ENCODE data around the gene FBXO28. TPM values are rescaled to one million over a fixed set of nuclear protein-coding genes. Genes with fewer than 3 reads are reported as not detected.
A peak's percentile ranks its signal among the peaks of the same experiment; 100 is the strongest.
"Not testable (repeated sequence)": the region's sequence is repeated elsewhere in the genome, so short reads cannot be mapped to it uniquely, and the experiment has no call there.

Gene FBXO28
- total and polyA plus RNA-seq, 9 donors = 12.4 to 20.0 (median 15.9) TPM

GRCh38 chr1:224198572-224198971, 84.7 kb downstream of the FBXO28 start:
- Histone ChIP-seq H3K4me1 (ENCODE audit: control insufficient read depth, insufficient read depth, low read length) (peaks cover 3% of the 10 kb centered on the region), H3K27me3 (ENCODE audit: control insufficient read depth, insufficient read depth, low read length) (no peaks in the 10 kb centered on the region), H3K9me3 (replicated peaks; ENCODE audit: control insufficient read depth, low read depth, low read length) (no peaks in the 10 kb centered on the region), H3K4me3 (ENCODE audit: low read length) (no peak overlapping the region), H3K36me3 (ENCODE audit: control insufficient read depth, insufficient read depth, low read length) (peaks cover 7% of the 10 kb centered on the region), H3K27ac (ENCODE audit: low read length) (no peak overlapping the region)
- 82% methylated on average over 2 of the region's 4 CpGs for WGBS (ENCODE audit: insufficient coverage)
- DNase-seq = no peak

- no peaks in the 10 kb centered on the region for H3K9me3 ChIP-seq (replicated peaks; ENCODE audit: control insufficient read depth, low read depth, low read length)
- H3K36me3 ChIP-seq (ENCODE audit: control insufficient read depth, insufficient read depth, low read length) = no peaks in the 10 kb centered on the region
- H3K27ac ChIP-seq (ENCODE audit: low read length) = no peak overlapping the region
- H3K27me3 ChIP-seq (ENCODE audit: control insufficient read depth, insufficient read depth, low read length) = no peaks in the 10 kb centered on the region
- H3K4me1 ChIP-seq (ENCODE audit: control insufficient read depth, insufficient read depth, low read length) = peaks cover 4% of the 10 kb centered on the region
- DNase-seq = no peak
- no CpG with 5 or more reads among the region's 2 CpGs for WGBS (ENCODE audit: insufficient coverage)
- no peak overlapping the region for H3K4me3 ChIP-seq (ENCODE audit: low read length)
Measured at GRCh38 chr1:224199679-224200078, 85.8 kb downstream of the FBXO28 start.

- WGBS (ENCODE audit: insufficient coverage) = 71% methylated on average over 3 of the region's 5 CpGs
- no peak overlapping the region for H3K27ac ChIP-seq (ENCODE audit: low read length)
- no peak for DNase-seq
- H3K4me3 ChIP-seq (ENCODE audit: low read length) = no peak overlapping the region
- H3K9me3 ChIP-seq (replicated peaks; ENCODE audit: control insufficient read depth, low read depth, low read length) = no peaks in the 10 kb centered on the region
- no peaks in the 10 kb centered on the region for H3K36me3 ChIP-seq (ENCODE audit: control insufficient read depth, insufficient read depth, low read length)
- H3K4me1 ChIP-seq (ENCODE audit: control insufficient read depth, insufficient read depth, low read length) = peaks cover 9% of the 10 kb centered on the region
- H3K27me3 ChIP-seq (ENCODE audit: control insufficient read depth, insufficient read depth, low read length) = no peaks in the 10 kb centered on the region
Measured at GRCh38 chr1:224201383-224201782, 87.5 kb downstream of the FBXO28 start.

- Histone ChIP-seq H3K4me1 (ENCODE audit: control insufficient read depth, insufficient read depth, low read length) (peaks cover 9% of the 10 kb centered on the region), H3K27ac (ENCODE audit: low read length) (no peak overlapping the region), H3K36me3 (ENCODE audit: control insufficient read depth, insufficient read depth, low read length) (no peaks in the 10 kb centered on the region), H3K27me3 (ENCODE audit: control insufficient read depth, insufficient read depth, low read length) (no peaks in the 10 kb centered on the region), H3K9me3 (replicated peaks; ENCODE audit: control insufficient read depth, low read depth, low read length) (no peaks in the 10 kb centered on the region), H3K4me3 (ENCODE audit: low read length) (no peak overlapping the region)
- no peak for DNase-seq
- WGBS (ENCODE audit: insufficient coverage) = 93% methylated on average over 3 of the region's 4 CpGs
Measured at GRCh38 chr1:224201853-224202252, 87.9 kb downstream of the FBXO28 start.

GRCh38 chr1:224203243-224204016, 89.5 kb downstream of the FBXO28 start:
- no peak overlapping the region for H3K27ac ChIP-seq (ENCODE audit: low read length)
- H3K9me3 ChIP-seq (replicated peaks; ENCODE audit: control insufficient read depth, low read depth, low read length) = no peaks in the 10 kb centered on the region
- H3K27me3 ChIP-seq (ENCODE audit: control insufficient read depth, insufficient read depth, low read length) = no peaks in the 10 kb centered on the region
- WGBS (ENCODE audit: insufficient coverage) = no CpG with 5 or more reads among the region's 8 CpGs
- DNase-seq = peak; percentile 79
- H3K4me1 ChIP-seq (ENCODE audit: control insufficient read depth, insufficient read depth, low read length) = peaks cover 9% of the 10 kb centered on the region
- no peak overlapping the region for H3K4me3 ChIP-seq (ENCODE audit: low read length)
- no peaks in the 10 kb centered on the region for H3K36me3 ChIP-seq (ENCODE audit: control insufficient read depth, insufficient read depth, low read length)

- DNase-seq = peak; percentile 46
- 8% methylated on average over 2 of the region's 4 CpGs for WGBS (ENCODE audit: insufficient coverage)
- Histone ChIP-seq H3K27me3 (ENCODE audit: control insufficient read depth, insufficient read depth, low read length) (no peaks in the 10 kb centered on the region), H3K4me3 (ENCODE audit: low read length) (no peak overlapping the region), H3K27ac (ENCODE audit: low read length) (no peak overlapping the region), H3K9me3 (replicated peaks; ENCODE audit: control insufficient read depth, low read depth, low read length) (no peaks in the 10 kb centered on the region), H3K36me3 (ENCODE audit: control insufficient read depth, insufficient read depth, low read length) (no peaks in the 10 kb centered on the region), H3K4me1 (ENCODE audit: control insufficient read depth, insufficient read depth, low read length) (peaks cover 16% of the 10 kb centered on the region)
Measured at GRCh38 chr1:224205438-224205840, 91.5 kb downstream of the FBXO28 start.

- H3K4me3 ChIP-seq (ENCODE audit: low read length); DNase-seq; H3K27ac ChIP-seq (ENCODE audit: low read length); H3K27me3 ChIP-seq (ENCODE audit: control insufficient read depth, insufficient read depth, low read length); H3K9me3 ChIP-seq (replicated peaks; ENCODE audit: control insufficient read depth, low read depth, low read length); H3K36me3 ChIP-seq (ENCODE audit: control insufficient read depth, insufficient read depth, low read length): not testable (repeated sequence)
- WGBS (ENCODE audit: insufficient coverage) = 91% methylated on average over 2 of the region's 10 CpGs
- H3K4me1 ChIP-seq (ENCODE audit: control insufficient read depth, insufficient read depth, low read length) = peaks cover 16% of the 10 kb centered on the region
Measured at GRCh38 chr1:224205931-224206538, 92.1 kb downstream of the FBXO28 start.

GRCh38 chr1:224211206-224211962, 97.5 kb downstream of the FBXO28 start:
- Histone ChIP-seq H3K27me3 (ENCODE audit: control insufficient read depth, insufficient read depth, low read length) (no peaks in the 10 kb centered on the region), H3K27ac (ENCODE audit: low read length) (no peak overlapping the region), H3K9me3 (replicated peaks; ENCODE audit: control insufficient read depth, low read depth, low read length) (no peaks in the 10 kb centered on the region), H3K4me3 (ENCODE audit: low read length) (no peak overlapping the region), H3K4me1 (ENCODE audit: control insufficient read depth, insufficient read depth, low read length) (peaks cover 27% of the 10 kb centered on the region), H3K36me3 (ENCODE audit: control insufficient read depth, insufficient read depth, low read length) (no peaks in the 10 kb centered on the region)
- no CpG with 5 or more reads among the region's 4 CpGs for WGBS (ENCODE audit: insufficient coverage)
- DNase-seq = peak; percentile 76
